Esophagus muscularis mucosa (tissue), 4 donors: ENCODE data around the gene CTNNA1.

Source experiments
- EP300 ChIP-seq: sonication (generic); formaldehyde crosslinking; IDR thresholded peaks from one replicate; pipeline ENCODE4 v1.6.1; 2017; ENCODE audit warnings: antibody characterized with exemption
- POLR2A ChIP-seq: fragments of 450-650 bp; IDR thresholded peaks from one replicate; pipeline ENCODE4 v1.6.1; 2017; ENCODE audit warnings: antibody characterized with exemption, moderate library complexity, mild to moderate bottlenecking, low read depth
- POLR2AphosphoS5 ChIP-seq, 2 donors: sonication (generic); formaldehyde crosslinking; IDR thresholded peaks; one replicate each; pipeline ENCODE4 v1.6.1; 2017; ENCODE audit warnings: antibody characterized with exemption in 2 of 2
- TF ChIP-seq, protein P1 (sequence below), 3 experiments: fragments of 200-600 bp in 2 of 3; fragments of 450-650 bp in 1 of 3; sonication (generic) in 2 of 3; IDR thresholded peaks; one replicate each; pipeline ENCODE4 v1.5.1; 2017 to 2019; ENCODE audit warnings: antibody characterized with exemption in 3 of 3, mild to moderate bottlenecking in 2 of 3, moderate library complexity in 1 of 3

DNA sequence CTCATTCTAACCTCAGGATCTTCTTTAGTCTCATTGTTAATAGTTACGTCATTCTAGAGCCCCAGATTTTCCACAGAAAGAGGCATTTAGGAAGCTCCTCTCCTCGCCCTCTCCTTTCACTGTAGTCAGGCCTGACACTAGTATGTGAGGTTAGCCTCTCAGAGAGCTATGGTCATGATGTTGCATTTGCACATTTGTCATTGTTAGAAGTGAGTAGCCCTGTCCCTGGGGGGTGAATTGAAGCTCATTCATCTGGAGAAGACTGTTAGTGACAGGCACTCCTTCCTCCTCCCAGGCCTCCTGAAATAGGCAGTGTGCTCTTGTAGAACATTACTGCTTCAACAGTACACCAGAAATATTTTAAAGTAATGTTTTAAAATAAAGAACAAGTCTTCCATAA, 148.5 kb downstream of the CTNNA1 start:
- TF ChIP-seq, protein P1, sequence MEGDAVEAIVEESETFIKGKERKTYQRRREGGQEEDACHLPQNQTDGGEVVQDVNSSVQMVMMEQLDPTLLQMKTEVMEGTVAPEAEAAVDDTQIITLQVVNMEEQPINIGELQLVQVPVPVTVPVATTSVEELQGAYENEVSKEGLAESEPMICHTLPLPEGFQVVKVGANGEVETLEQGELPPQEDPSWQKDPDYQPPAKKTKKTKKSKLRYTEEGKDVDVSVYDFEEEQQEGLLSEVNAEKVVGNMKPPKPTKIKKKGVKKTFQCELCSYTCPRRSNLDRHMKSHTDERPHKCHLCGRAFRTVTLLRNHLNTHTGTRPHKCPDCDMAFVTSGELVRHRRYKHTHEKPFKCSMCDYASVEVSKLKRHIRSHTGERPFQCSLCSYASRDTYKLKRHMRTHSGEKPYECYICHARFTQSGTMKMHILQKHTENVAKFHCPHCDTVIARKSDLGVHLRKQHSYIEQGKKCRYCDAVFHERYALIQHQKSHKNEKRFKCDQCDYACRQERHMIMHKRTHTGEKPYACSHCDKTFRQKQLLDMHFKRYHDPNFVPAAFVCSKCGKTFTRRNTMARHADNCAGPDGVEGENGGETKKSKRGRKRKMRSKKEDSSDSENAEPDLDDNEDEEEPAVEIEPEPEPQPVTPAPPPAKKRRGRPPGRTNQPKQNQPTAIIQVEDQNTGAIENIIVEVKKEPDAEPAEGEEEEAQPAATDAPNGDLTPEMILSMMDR (IDR thresholded peaks at IDR 0.05), result no peak
- TF ChIP-seq EP300, result no peak
- no peak for TF ChIP-seq POLR2A
- no peak for TF ChIP-seq POLR2AphosphoS5 (IDR thresholded peaks at IDR 0.05)
